H1 (cell line): ENCODE results near the gene NID1. TPM values are rescaled to one million over a fixed set of nuclear protein-coding genes. Genes with fewer than 3 reads are reported as not detected.

Experiments used
- CTCF ChIA-PET: fragments of 300-600 bp; sonication (Branson Sonifier 250); formaldehyde crosslinking; loops from one replicate; lab custom pipeline; 2021; ENCODE audit not compliant: partially characterized antibody; lab: Charles Lee
- POLR2A ChIA-PET: fragments of 300-600 bp; sonication (Branson Sonifier 250); formaldehyde crosslinking; loops from one replicate; lab custom pipeline; 2021; ENCODE audit warnings: inconsistent platforms; ENCODE audit not compliant: partially characterized antibody; lab: Charles Lee
- DNase-seq, 2 experiments: peaks; one replicate each; pipeline versions ENCODE4 v3.0.0 to v3.0.0-alpha.2; 2010 to 2022; ENCODE audit warnings: low spot score in 2 of 2, low read depth in 1 of 2, mixed read lengths in 1 of 2
- FAIRE-seq: peaks from 2 replicates; lab custom pipeline; 2011; peaks lifted over from hg19 to GRCh38; lab: Jason Lieb, UNC
- H2AFZ ChIP-seq: 2 replicates; pipeline ENCODE4 v1.8.1; 2012; ENCODE audit warnings: low read length, inconsistent platforms
- H2AK5ac ChIP-seq: 2 replicates; pipeline ENCODE4 v1.6.1; 2013; ENCODE audit warnings: low read depth, low read length
- H2BK120ac ChIP-seq: replicated peaks from 2 replicates; pipeline ENCODE3; 2013; ENCODE audit warnings: low read depth, low read length, inconsistent platforms
- H2BK12ac ChIP-seq: 2 replicates; pipeline ENCODE4 v1.6.1; 2013; ENCODE audit warnings: low read depth, low read length
- H2BK15ac ChIP-seq: 2 replicates; pipeline ENCODE4 v1.6.1; 2013; ENCODE audit warnings: low read length
- H2BK20ac ChIP-seq: 2 replicates; pipeline ENCODE4 v1.6.1; 2013; ENCODE audit warnings: low read length
- H2BK5ac ChIP-seq: 2 replicates; pipeline ENCODE4 v1.6.1; 2013; ENCODE audit warnings: low read depth, low read length
- H3K14ac ChIP-seq: 2 replicates; pipeline ENCODE4 v1.6.1; 2013; ENCODE audit warnings: inconsistent platforms; ENCODE audit not compliant: insufficient read length
- H3K18ac ChIP-seq: 2 replicates; pipeline ENCODE4 v1.6.1; 2013; ENCODE audit warnings: low read length; ENCODE audit errors: extremely low read depth
- H3K23ac ChIP-seq: 2 replicates; pipeline ENCODE4 v1.6.1; 2013; ENCODE audit warnings: inconsistent platforms; ENCODE audit not compliant: insufficient read length
- H3K23me2 ChIP-seq: 2 replicates; pipeline ENCODE4 v1.6.1; 2013; ENCODE audit warnings: low read depth, low read length
- H3K27ac ChIP-seq: 2 replicates; pipeline ENCODE4 v1.6.1; 2011; ENCODE audit warnings: low read depth, low read length, inconsistent platforms
- H3K27me3 ChIP-seq, 4 experiments: replicated peaks in 1 of 4; 1 replicate in 1 of 4; 2 replicates in 3 of 4; pipeline versions ENCODE4 v1.6.1 to v1.8.1; 2011 to 2013; ENCODE audit warnings: low read length in 3 of 4, mild to moderate bottlenecking in 3 of 4, inconsistent platforms in 2 of 4, mixed read lengths in 2 of 4, moderate library complexity in 1 of 4; ENCODE audit not compliant: control insufficient read depth in 3 of 4, insufficient read depth in 3 of 4; ENCODE audit errors: extremely low read depth in 1 of 4
- H3K36me3 ChIP-seq, 4 experiments: 2 replicates each; pipeline versions ENCODE4 v1.6.1 to v1.8.1; 2011 to 2013; ENCODE audit warnings: mild to moderate bottlenecking in 4 of 4, low read length in 3 of 4, moderate library complexity in 2 of 4, control low read depth in 1 of 4, inconsistent platforms in 1 of 4; ENCODE audit not compliant: insufficient read depth in 4 of 4, control insufficient read depth in 2 of 4
- H3K4ac ChIP-seq: replicated peaks from 2 replicates; pipeline ENCODE3; 2013; ENCODE audit warnings: low read length, low read depth, mixed read lengths, inconsistent platforms; ENCODE audit not compliant: insufficient read length
- H3K4me1 ChIP-seq, 4 experiments: replicated peaks in 1 of 4; 1 replicate in 1 of 4; 2 replicates in 3 of 4; pipeline versions ENCODE4 v1.6.1 to v1.8.1; 2011 to 2013; ENCODE audit warnings: low read length in 3 of 4, inconsistent platforms in 2 of 4, mixed read lengths in 1 of 4; ENCODE audit not compliant: insufficient read depth in 4 of 4, control insufficient read depth in 3 of 4
- H3K4me2 ChIP-seq, 2 experiments: 2 replicates each; pipeline versions ENCODE4 v1.6.1 to v1.8.1; 2011 to 2013; ENCODE audit warnings: low read depth in 2 of 2, low read length in 2 of 2, control low read depth in 1 of 2, inconsistent platforms in 1 of 2, mild to moderate bottlenecking in 1 of 2; ENCODE audit not compliant: insufficient read depth in 1 of 2
- H3K4me3 ChIP-seq, 4 experiments: fragments of 200-600, 300-600 bp in 1 of 4; sonication (generic), shearing (Covaris generic), sonication (Bioruptor Twin) in 1 of 4; 2 replicates each; pipeline versions ENCODE4 v1.5.1 to v1.8.1; 2011 to 2016; ENCODE audit warnings: low read length in 4 of 4, low read depth in 3 of 4, control low read depth in 2 of 4, inconsistent platforms in 2 of 4, mild to moderate bottlenecking in 2 of 4, mixed read lengths in 1 of 4, moderate library complexity in 1 of 4; ENCODE audit not compliant: insufficient read depth in 2 of 4; ENCODE audit errors: extremely low read depth in 1 of 4
- H3K56ac ChIP-seq: replicated peaks from 2 replicates; pipeline ENCODE3; 2013; ENCODE audit warnings: low read depth, mild to moderate bottlenecking, mixed read lengths, low read length, inconsistent platforms; ENCODE audit not compliant: insufficient read length
- H3K79me1 ChIP-seq: 2 replicates; pipeline ENCODE4 v1.6.1; 2013; ENCODE audit warnings: low read depth, low read length, control low read depth
- H3K79me2 ChIP-seq, 2 experiments: 2 replicates each; pipeline versions ENCODE4 v1.6.1 to v1.8.1; 2012 to 2013; ENCODE audit warnings: low read length in 2 of 2, mild to moderate bottlenecking in 2 of 2, inconsistent platforms in 1 of 2; ENCODE audit not compliant: insufficient read depth in 2 of 2, control insufficient read depth in 1 of 2
- H3K9ac ChIP-seq, 4 experiments: replicated peaks in 1 of 4; 1 replicate in 1 of 4; 2 replicates in 3 of 4; pipeline versions ENCODE4 v1.6.1 to v1.8.1; 2011 to 2013; ENCODE audit warnings: low read depth in 3 of 4, low read length in 3 of 4, control low read depth in 2 of 4, mild to moderate bottlenecking in 2 of 4, moderate library complexity in 2 of 4, inconsistent platforms in 1 of 4; ENCODE audit errors: extremely low read depth in 1 of 4
- H3K9me3 ChIP-seq, 2 experiments: 2 replicates each; pipeline versions ENCODE4 v1.6.1 to v1.8.1; 2012 to 2013; ENCODE audit warnings: mild to moderate bottlenecking in 2 of 2, moderate library complexity in 2 of 2, control low read depth in 1 of 2, inconsistent platforms in 1 of 2, low read depth in 1 of 2, low read length in 1 of 2, mixed read lengths in 1 of 2; ENCODE audit not compliant: insufficient read depth in 2 of 2
- H4K20me1 ChIP-seq, 2 experiments: replicated peaks in 1 of 2; 2 replicates each; pipeline versions ENCODE3 to v1.8.1; 2011 to 2013; ENCODE audit warnings: inconsistent platforms in 2 of 2, low read length in 2 of 2, mild to moderate bottlenecking in 1 of 2; ENCODE audit not compliant: insufficient read depth in 2 of 2, control insufficient read depth in 1 of 2
- H4K5ac ChIP-seq: 2 replicates; pipeline ENCODE4 v1.6.1; 2013; ENCODE audit warnings: low read length, low read depth, mixed read lengths, inconsistent platforms; ENCODE audit not compliant: insufficient read length
- H4K8ac ChIP-seq: 2 replicates; pipeline ENCODE4 v1.8.0; 2013; ENCODE audit warnings: mild to moderate bottlenecking, moderate library complexity, low read length, inconsistent platforms; ENCODE audit not compliant: insufficient read depth; ENCODE audit errors: extremely low read depth
- H4K91ac ChIP-seq: replicated peaks from 2 replicates; pipeline ENCODE3; 2013; ENCODE audit warnings: low read length, mixed read lengths, inconsistent platforms; ENCODE audit not compliant: insufficient read length
- ASH2L ChIP-seq: fragments of 200-600, 300-600 bp; sonication (generic); IDR thresholded peaks from one replicate; pipeline ENCODE4 v1.7.1; 2017; ENCODE audit warnings: low read length
- BACH1 ChIP-seq: IDR thresholded peaks from 2 replicates; pipeline ENCODE4 v1.6.1; 2012; ENCODE audit warnings: low read length, improper control_type of control experiment
- BCL11A ChIP-seq, 2 experiments: IDR thresholded peaks; one replicate each; pipeline ENCODE4 v1.6.1; 2011; ENCODE audit warnings: low read depth in 2 of 2, low read length in 2 of 2, mild to moderate bottlenecking in 2 of 2
- CREB1 ChIP-seq: IDR thresholded peaks from 2 replicates; pipeline ENCODE4 v1.6.1; 2012; ENCODE audit warnings: inconsistent platforms
- EP300 ChIP-seq, 2 experiments: IDR thresholded peaks; 1 replicate in 1 of 2; 2 replicates in 1 of 2; pipeline ENCODE4 v1.6.1; 2011 to 2012; ENCODE audit warnings: low read depth in 2 of 2, low read length in 2 of 2, mild to moderate bottlenecking in 2 of 2, borderline replicate concordance in 1 of 2, inconsistent platforms in 1 of 2, moderate library complexity in 1 of 2
- POLR2A ChIP-seq, 2 experiments: IDR thresholded peaks; 1 replicate in 1 of 2; 2 replicates in 1 of 2; pipeline ENCODE4 v1.6.1; 2011; ENCODE audit warnings: low read depth in 2 of 2, low read length in 2 of 2, mild to moderate bottlenecking in 2 of 2; ENCODE audit errors: control extremely low read depth in 1 of 2
- RAD21 ChIP-seq, 2 experiments: IDR thresholded peaks in 1 of 2; conservative IDR thresholded peaks in 1 of 2; 2 replicates each; pipeline ENCODE4 v1.6.1; 2011; ENCODE audit warnings: low read depth in 2 of 2, low read length in 2 of 2, improper control_type of control experiment in 1 of 2, inconsistent platforms in 1 of 2, mild to moderate bottlenecking in 1 of 2, moderate library complexity in 1 of 2
- SAP30 ChIP-seq: fragments of 300-600 bp; sonication (generic); IDR thresholded peaks from 2 replicates; pipeline ENCODE4 v1.7.1; 2012; ENCODE audit warnings: low read length, moderate library complexity, mild to moderate bottlenecking, inconsistent platforms; ENCODE audit not compliant: insufficient read depth, insufficient replicate concordance
- YY1 ChIP-seq: IDR thresholded peaks from 2 replicates; pipeline ENCODE4 v1.6.1; 2011; ENCODE audit warnings: low read depth, mild to moderate bottlenecking, low read length
- WGBS, 2 experiments: shearing (Covaris generic) in 1 of 2; methylation state at CpG; one replicate each; pipeline versions ENCODE4 v1.1.6 to v1.1.7; 2013 to 2015; ENCODE audit warnings: low lambda C conversion rate in 2 of 2, mixed read lengths in 2 of 2, inconsistent platforms in 1 of 2, low coverage in 1 of 2, missing lambda C conversion rate in 1 of 2; ENCODE audit not compliant: insufficient replicate concordance in 2 of 2, insufficient coverage in 1 of 2, insufficient read length in 1 of 2; ENCODE audit errors: extremely low coverage in 1 of 2, missing lambda C conversion rate in 1 of 2; 5-methylcytosine and 5-hydroxymethylcytosine counted together
- polyA plus RNA-seq, 7 experiments: library from polyadenylated mRNA; depleted of rRNA in 3 of 7; stranded (reverse) in 5 of 7; unstranded in 2 of 7; fragments of >200 nt in 5 of 7; fragments of 200-250 nt in 2 of 7; gene quantifications; 1 replicate in 5 of 7; 2 replicates in 1 of 7; 4 replicates in 1 of 7; pipeline versions ENCODE4 v1.2.1 to v1.2.3, GENCODE V29; 2011 to 2013; ENCODE audit warnings: missing spikeins in 2 of 7, mixed read lengths in 2 of 7
- total RNA-seq: library from RNA; stranded (reverse); fragmentation: NEBNext Ultra II Directional; extraction: Animal tissue kit (Norgen Biotek cat#: 25700); gene quantifications from 2 replicates; pipeline ENCODE4 v1.2.1, GENCODE V29; 2021

Gene NID1
- total and polyA plus RNA-seq, 2 of the 8 experiments (the other 6 are each of a cell fraction or from before 2014, with no cell fraction given), result 20.9 to 25.4 TPM

GRCh38 chr1:235998812-235999211, 66.1 kb downstream of the NID1 start:
- H3K23ac ChIP-seq, result no peak overlapping the region
- H2AK5ac ChIP-seq, result no peak overlapping the region
- ChIA-PET CTCF (interaction anchor here (1.9 kb wide), 1 partner anchor 27 kb away, joined by 7 read pairs; no protein-coding TSS in a partner anchor), POLR2A (interaction anchor here (0.7 kb wide), 1 partner anchor 27 kb away, joined by 3 read pairs; no protein-coding TSS in a partner anchor)
- no peak overlapping the region for H3K9ac ChIP-seq
- no peak overlapping the region for H3K56ac ChIP-seq
- H4K91ac ChIP-seq, result no peak overlapping the region
- H3K4me2 ChIP-seq, result no peak overlapping the region
- H3K18ac ChIP-seq, result no peak overlapping the region
- FAIRE-seq (no peak), DNase-seq (no peak)
- H3K14ac ChIP-seq, result no peak overlapping the region
- no peaks in the 10 kb centered on the region for H3K23me2 ChIP-seq
- H3K27me3 ChIP-seq, result no peaks in the 10 kb centered on the region
- H3K4ac ChIP-seq, result no peak overlapping the region
- no peaks in the 10 kb centered on the region for H3K36me3 ChIP-seq
- no peaks in the 10 kb centered on the region for H4K20me1 ChIP-seq
- H2BK5ac ChIP-seq, result no peak overlapping the region
- H3K4me3 ChIP-seq, result no peak overlapping the region
- H3K4me1 ChIP-seq, result 0 out of 7 replicates have a peak, but pooled peaks cover 0 to 2% (median 0%) of the 10 kb centered on the region in 4 experiments
- TF ChIP-seq BACH1 (no peak), CREB1 (no peak), POLR2A (IDR thresholded peaks at IDR 0.05; ENCODE audit: control extremely low read depth in 1 of 2, low read depth in 2 of 2, low read length in 2 of 2) (no peak), EP300 (IDR thresholded peaks at IDR 0.05; ENCODE audit: borderline replicate concordance in 1 of 2, low read depth in 2 of 2, low read length in 2 of 2) (no peak), BCL11A (IDR thresholded peaks at IDR 0.05; ENCODE audit: low read depth in 2 of 2, low read length in 2 of 2) (no peak), ASH2L (no peak), YY1 (no peak), SAP30 (no peak), RAD21 (IDR thresholded peaks at IDR 0.05 in 1 of 2, conservative IDR thresholded peaks at IDR 0.05 in 1 of 2; ENCODE audit: low read depth in 2 of 2, low read length in 2 of 2) (no peak)
- H4K5ac ChIP-seq, result no peak overlapping the region
- 94% methylated on average over 6 of the region's 6 CpGs; no CpG with 5 or more reads in 1 of the 2 experiments for WGBS, 2 experiments
- no peak overlapping the region for H2BK20ac ChIP-seq
- no peak overlapping the region for H3K27ac ChIP-seq
- H3K9me3 ChIP-seq, result no peaks in the 10 kb centered on the region
- no peak overlapping the region for H2AFZ ChIP-seq
- no peaks in the 10 kb centered on the region for H3K79me2 ChIP-seq
- H2BK120ac ChIP-seq, result no peak overlapping the region
- H2BK15ac ChIP-seq, result no peak overlapping the region; the same call in 1 of the 2 replicates
- no peak overlapping the region for H4K8ac ChIP-seq
- H3K79me1 ChIP-seq, result no peaks in the 10 kb centered on the region
- no peak overlapping the region for H2BK12ac ChIP-seq
